OCI-LY1 (cell line): ENCODE measurements around the gene MACROD2.

Experiments
- H2AFZ ChIP-seq: fragments of 200-600 bp; sonication (generic), shearing (Covaris generic); 2 replicates; pipeline ENCODE4 v1.6.0; 2014; ENCODE audit warnings: antibody characterized with exemption, mild to moderate bottlenecking, low read length
- H3F3A ChIP-seq: fragments of 200-600 bp; sonication (generic), shearing (Covaris generic); 2 replicates; pipeline ENCODE4 v1.6.0; 2014; ENCODE audit warnings: mild to moderate bottlenecking, antibody characterized with exemption, low read length, moderate library complexity; ENCODE audit not compliant: insufficient read depth
- H3K27ac ChIP-seq: fragments of 200-600 bp; sonication (generic); 2 replicates; pipeline ENCODE4 v1.5.1; 2014; ENCODE audit warnings: low read length, mixed run types, mild to moderate bottlenecking, low read depth; ENCODE audit not compliant: poor library complexity, severe bottlenecking
- H3K27me3 ChIP-seq: fragments of 200-600 bp; sonication (generic); 2 replicates; pipeline ENCODE4 v1.6.0; 2014; ENCODE audit warnings: antibody characterized with exemption, mild to moderate bottlenecking, low read length, moderate library complexity; ENCODE audit not compliant: insufficient read depth
- H3K36me3 ChIP-seq: fragments of 200-600 bp; sonication (generic); 2 replicates; pipeline ENCODE4 v1.6.1; 2014; ENCODE audit warnings: mild to moderate bottlenecking, antibody characterized with exemption, low read length, moderate library complexity, mixed read lengths; ENCODE audit not compliant: insufficient read depth
- H3K4me1 ChIP-seq: fragments of 200-600 bp; sonication (generic); 2 replicates; pipeline ENCODE4 v1.5.1; 2014; ENCODE audit warnings: mild to moderate bottlenecking, low read length, moderate library complexity; ENCODE audit not compliant: insufficient read depth, severe bottlenecking
- H3K4me2 ChIP-seq: fragments of 200-600 bp; sonication (generic), shearing (Covaris generic); 2 replicates; pipeline ENCODE4 v1.6.1; 2014; ENCODE audit warnings: low read length
- H3K4me3 ChIP-seq: fragments of 200-600 bp; sonication (generic); 2 replicates; pipeline ENCODE4 v1.5.1; 2014; ENCODE audit warnings: low read length, low read depth, mild to moderate bottlenecking, mixed read lengths; ENCODE audit not compliant: poor library complexity, severe bottlenecking
- H3K79me2 ChIP-seq: fragments of 200-600 bp; shearing (Covaris generic); 2 replicates; pipeline ENCODE4 v1.6.1; 2016; ENCODE audit warnings: mixed run types, low read length, mixed read lengths; ENCODE audit not compliant: insufficient read depth
- H3K9ac ChIP-seq: fragments of 200-600 bp; sonication (generic), shearing (Covaris generic); 2 replicates; pipeline ENCODE4 v1.6.1; 2014; ENCODE audit warnings: mild to moderate bottlenecking, low read length, mixed read lengths
- H3K9me2 ChIP-seq: fragments of 200-600 bp; sonication (generic), shearing (Covaris generic); 2 replicates; pipeline ENCODE4 v1.6.1; 2014; ENCODE audit warnings: low read depth, mild to moderate bottlenecking, low read length, mixed read lengths
- H3K9me3 ChIP-seq: fragments of 200-600 bp; shearing (Covaris generic); 2 replicates; pipeline ENCODE4 v1.6.1; 2014; ENCODE audit warnings: low read length, mixed read lengths
- H4K20me1 ChIP-seq: fragments of 200-600 bp; sonication (generic), shearing (Covaris generic); 2 replicates; pipeline ENCODE4 v1.6.0; 2016; ENCODE audit warnings: mild to moderate bottlenecking, low read length; ENCODE audit not compliant: insufficient read depth
- EZH2 ChIP-seq: fragments of 200-600 bp; sonication (generic), shearing (Covaris generic); IDR thresholded peaks from 2 replicates; pipeline ENCODE4 v1.8.0; 2017; ENCODE audit warnings: borderline replicate concordance, mixed run types, mild to moderate bottlenecking, antibody characterized with exemption, low read length, moderate library complexity, mixed read lengths
- TF ChIP-seq, protein P1 (sequence below): fragments of 200-600 bp; sonication (generic), shearing (Covaris generic); IDR thresholded peaks from 2 replicates; pipeline ENCODE4 v1.5.1; 2017; ENCODE audit warnings: mild to moderate bottlenecking, antibody characterized with exemption, low read length, moderate library complexity, mixed read lengths

Gene MACROD2

DNA sequence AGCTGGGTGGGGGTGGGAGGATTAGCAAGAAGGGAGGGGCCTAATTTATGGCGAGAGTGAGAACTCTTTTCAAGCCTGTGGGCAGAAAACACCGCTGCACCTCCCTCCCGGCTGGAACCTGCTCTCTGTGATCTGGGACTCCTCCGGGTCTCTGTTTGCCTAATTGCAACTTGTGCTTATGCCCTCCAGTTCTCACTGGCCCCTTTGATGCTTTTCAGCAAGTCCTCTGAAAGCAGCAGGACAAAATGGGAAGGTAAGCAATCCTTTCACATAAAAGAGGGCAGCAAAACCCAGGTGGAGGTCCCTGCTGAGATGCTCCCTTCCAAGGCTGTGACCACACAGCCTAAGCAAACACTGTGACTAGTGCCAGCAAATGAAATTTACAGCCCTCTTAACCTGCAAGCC is 865.1 kb downstream of the MACROD2 start:
- no peaks in the 10 kb centered on the region for H3K36me3 ChIP-seq
- H3F3A ChIP-seq = no peaks in the 10 kb centered on the region
- no peaks in the 10 kb centered on the region for H3K4me1 ChIP-seq
- no peak overlapping the region for H3K9ac ChIP-seq
- H3K27ac ChIP-seq = no peak overlapping the region
- H2AFZ ChIP-seq = no peak overlapping the region
- TF ChIP-seq, protein P1, sequence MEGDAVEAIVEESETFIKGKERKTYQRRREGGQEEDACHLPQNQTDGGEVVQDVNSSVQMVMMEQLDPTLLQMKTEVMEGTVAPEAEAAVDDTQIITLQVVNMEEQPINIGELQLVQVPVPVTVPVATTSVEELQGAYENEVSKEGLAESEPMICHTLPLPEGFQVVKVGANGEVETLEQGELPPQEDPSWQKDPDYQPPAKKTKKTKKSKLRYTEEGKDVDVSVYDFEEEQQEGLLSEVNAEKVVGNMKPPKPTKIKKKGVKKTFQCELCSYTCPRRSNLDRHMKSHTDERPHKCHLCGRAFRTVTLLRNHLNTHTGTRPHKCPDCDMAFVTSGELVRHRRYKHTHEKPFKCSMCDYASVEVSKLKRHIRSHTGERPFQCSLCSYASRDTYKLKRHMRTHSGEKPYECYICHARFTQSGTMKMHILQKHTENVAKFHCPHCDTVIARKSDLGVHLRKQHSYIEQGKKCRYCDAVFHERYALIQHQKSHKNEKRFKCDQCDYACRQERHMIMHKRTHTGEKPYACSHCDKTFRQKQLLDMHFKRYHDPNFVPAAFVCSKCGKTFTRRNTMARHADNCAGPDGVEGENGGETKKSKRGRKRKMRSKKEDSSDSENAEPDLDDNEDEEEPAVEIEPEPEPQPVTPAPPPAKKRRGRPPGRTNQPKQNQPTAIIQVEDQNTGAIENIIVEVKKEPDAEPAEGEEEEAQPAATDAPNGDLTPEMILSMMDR = no peak
- no peak for TF ChIP-seq EZH2
- H3K27me3 ChIP-seq = no peaks in the 10 kb centered on the region
- no peak overlapping the region for H3K4me2 ChIP-seq
- H3K79me2 ChIP-seq = no peaks in the 10 kb centered on the region
- no peaks in the 10 kb centered on the region for H3K9me3 ChIP-seq
- H4K20me1 ChIP-seq = no peaks in the 10 kb centered on the region
- H3K9me2 ChIP-seq = no peaks in the 10 kb centered on the region
- no peak overlapping the region for H3K4me3 ChIP-seq

DNA sequence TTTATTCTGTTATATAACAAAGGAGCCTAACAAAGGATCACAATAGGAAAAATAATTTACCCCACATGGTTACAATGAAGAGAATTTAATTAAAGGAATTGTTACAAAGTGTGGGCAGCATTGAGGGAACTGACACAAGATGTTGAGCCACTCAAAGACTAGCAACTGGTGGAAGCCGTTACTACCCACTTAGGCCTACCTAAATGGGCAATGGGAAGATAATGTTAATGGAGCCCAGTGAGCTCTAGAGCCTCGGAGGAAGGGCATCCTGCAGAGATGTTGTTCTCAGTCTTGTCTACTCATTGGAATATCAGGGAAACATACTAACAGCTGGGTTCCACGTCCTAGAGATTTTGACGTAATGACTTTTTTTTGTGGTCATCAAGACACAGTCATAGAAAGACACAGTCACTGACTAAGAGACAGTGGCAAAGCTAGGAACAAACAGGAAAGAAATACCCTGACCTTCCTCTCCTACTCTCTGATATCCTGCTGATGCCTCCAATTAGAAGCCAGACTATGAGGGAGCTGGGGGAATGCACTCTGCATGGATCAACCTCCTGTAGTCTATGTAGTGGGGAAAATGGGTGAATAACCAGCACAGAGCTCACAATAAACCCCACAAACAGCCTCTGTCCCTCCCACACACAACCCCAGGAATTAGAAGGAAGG is 865.8 kb downstream of the MACROD2 start:
- no peak overlapping the region for H3K4me2 ChIP-seq
- no peaks in the 10 kb centered on the region for H3K9me2 ChIP-seq

DNA sequence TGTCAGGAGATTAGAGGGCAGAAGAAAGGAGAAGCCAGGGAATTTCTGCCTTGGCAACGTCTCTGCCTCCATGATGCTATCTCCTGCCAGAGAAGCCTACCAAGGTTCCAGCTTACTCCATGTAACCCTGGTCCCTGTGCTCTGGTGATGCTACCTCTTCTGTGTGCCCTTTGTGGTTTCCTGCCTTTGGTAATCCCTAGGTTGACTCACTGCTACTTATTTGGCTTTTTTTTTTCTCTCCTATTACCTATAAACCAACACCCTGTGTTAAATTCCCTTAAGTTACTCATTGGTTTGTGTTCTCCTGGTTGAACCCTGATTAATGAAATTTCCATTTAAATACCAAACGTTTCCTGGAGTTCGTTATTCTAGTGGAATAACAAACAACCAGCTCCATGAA is 869.9 kb downstream of the MACROD2 start:
- H2AFZ ChIP-seq = no peak overlapping the region
- no peaks in the 10 kb centered on the region for H4K20me1 ChIP-seq
- H3K4me2 ChIP-seq = no peak overlapping the region
- TF ChIP-seq EZH2 = no peak
- TF ChIP-seq, protein P1 = no peak
- no peak overlapping the region for H3K27ac ChIP-seq
- H3K9ac ChIP-seq = no peak overlapping the region
- no peaks in the 10 kb centered on the region for H3K9me3 ChIP-seq
- no peaks in the 10 kb centered on the region for H3F3A ChIP-seq
- H3K9me2 ChIP-seq = no peaks in the 10 kb centered on the region
- no peak overlapping the region for H3K4me3 ChIP-seq
- H3K27me3 ChIP-seq = no peaks in the 10 kb centered on the region
- no peaks in the 10 kb centered on the region for H3K79me2 ChIP-seq
- H3K4me1 ChIP-seq = no peaks in the 10 kb centered on the region
- no peaks in the 10 kb centered on the region for H3K36me3 ChIP-seq

More for the DNA sequence above, 865.8 kb downstream of the MACROD2 start:
- Histone ChIP-seq H3K9me3 (no peaks in the 10 kb centered on the region), H3K36me3 (no peaks in the 10 kb centered on the region), H3K27me3 (no peaks in the 10 kb centered on the region), H4K20me1 (no peaks in the 10 kb centered on the region), H2AFZ (no peak overlapping the region), H3K27ac (no peak overlapping the region), H3K9ac (no peak overlapping the region), H3K4me1 (no peaks in the 10 kb centered on the region), H3K79me2 (no peaks in the 10 kb centered on the region), H3F3A (no peaks in the 10 kb centered on the region), H3K4me3 (no peak overlapping the region)
- TF ChIP-seq, protein P1 = no peak
- TF ChIP-seq EZH2 = no peak
